ENCODE measurements around the gene PPP1R27.

The PPP1R27 gene

DNA sequence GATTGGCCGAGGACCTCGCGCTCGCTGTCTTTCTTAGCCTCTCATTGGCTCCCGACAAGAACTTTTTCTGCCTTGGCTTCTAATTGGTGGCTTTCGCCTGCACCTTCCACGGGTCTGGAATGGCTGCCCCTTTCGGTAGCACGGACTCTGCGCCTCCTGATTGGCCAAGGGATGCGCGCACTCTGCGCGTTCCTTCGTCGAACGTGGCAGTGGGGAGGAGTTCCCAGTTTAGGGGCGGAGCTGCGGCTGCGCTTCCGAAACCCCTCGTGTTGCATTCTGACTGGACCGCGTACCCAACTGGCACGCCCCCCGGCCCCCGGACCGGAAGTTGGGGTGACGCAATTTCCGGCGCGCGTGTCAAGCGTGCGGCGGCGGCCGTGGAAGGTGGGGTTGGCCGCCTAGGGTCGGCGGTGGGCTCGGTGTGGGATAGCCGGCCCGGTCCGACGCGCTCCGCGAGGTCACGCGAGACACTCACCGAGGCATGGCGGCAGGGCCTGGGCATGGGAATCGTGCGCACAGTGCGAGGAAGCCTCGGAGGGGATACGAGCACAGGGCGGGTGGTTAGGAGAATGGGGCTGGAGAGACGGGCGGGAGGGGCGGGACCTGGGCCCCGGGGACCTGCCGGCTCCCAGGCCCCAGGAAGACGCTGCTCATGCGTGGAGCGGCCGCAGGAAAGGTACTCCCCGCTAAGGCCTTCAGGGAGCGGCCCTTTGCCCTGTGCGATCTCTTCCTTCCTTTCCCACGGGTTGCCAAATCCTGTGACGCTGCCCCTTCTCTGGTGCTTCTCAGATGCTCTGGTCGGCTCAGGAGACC is 26.1 kb upstream of the PPP1R27 start:
- peak; percentile 96 for DNase-seq (ENCODE audit: low read depth)

DNA sequence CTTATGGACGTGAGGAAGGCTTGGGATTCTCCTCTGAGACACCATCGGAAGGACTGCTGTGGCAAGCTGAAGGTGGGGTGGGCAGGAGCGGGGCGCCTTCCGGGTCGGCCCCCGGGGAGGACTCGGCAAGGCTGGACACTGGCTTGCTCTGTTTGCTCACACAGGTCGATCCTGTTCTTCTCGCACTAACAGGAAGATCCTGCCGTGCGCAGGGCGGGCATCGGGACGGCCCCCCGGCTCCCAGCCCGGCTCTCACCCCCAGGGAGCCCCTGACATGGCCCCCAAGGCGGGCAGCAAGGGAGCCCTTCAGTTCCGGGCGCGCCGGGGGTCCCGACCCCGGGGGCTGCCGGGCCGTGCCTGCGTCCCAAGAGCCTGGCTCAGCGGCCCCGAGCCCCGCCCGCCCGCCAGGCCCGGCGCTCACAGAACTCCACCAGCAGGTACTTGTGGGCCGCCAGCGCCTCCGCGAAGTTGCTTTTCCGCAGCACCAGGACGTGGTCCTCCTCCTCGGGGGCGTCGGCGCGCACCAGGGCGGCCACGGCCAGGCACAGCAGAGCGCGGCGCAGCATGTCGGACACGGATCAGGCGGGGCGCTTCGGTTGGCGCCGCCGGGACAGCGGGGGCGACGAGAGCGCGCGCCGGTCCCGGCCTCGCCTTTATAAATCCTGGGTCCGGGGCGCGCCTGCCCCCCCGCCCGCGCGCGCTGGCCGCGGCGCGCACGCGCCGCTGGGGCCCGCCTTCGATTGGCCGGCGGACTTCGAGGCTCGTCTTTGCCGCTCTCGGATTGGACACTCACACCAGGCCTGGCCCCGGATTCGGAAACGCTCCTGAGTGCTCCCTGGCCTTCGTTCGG is 25.3 kb upstream of the PPP1R27 start, which contains the start of gene P4HB:
P4HB (minus strand) TSS at position 630 of the 850 bp plus-strand sequence; CDS start at position 566, 64 bp downstream.
- DNase-seq (ENCODE audit: low read depth), result no peak

DNA sequence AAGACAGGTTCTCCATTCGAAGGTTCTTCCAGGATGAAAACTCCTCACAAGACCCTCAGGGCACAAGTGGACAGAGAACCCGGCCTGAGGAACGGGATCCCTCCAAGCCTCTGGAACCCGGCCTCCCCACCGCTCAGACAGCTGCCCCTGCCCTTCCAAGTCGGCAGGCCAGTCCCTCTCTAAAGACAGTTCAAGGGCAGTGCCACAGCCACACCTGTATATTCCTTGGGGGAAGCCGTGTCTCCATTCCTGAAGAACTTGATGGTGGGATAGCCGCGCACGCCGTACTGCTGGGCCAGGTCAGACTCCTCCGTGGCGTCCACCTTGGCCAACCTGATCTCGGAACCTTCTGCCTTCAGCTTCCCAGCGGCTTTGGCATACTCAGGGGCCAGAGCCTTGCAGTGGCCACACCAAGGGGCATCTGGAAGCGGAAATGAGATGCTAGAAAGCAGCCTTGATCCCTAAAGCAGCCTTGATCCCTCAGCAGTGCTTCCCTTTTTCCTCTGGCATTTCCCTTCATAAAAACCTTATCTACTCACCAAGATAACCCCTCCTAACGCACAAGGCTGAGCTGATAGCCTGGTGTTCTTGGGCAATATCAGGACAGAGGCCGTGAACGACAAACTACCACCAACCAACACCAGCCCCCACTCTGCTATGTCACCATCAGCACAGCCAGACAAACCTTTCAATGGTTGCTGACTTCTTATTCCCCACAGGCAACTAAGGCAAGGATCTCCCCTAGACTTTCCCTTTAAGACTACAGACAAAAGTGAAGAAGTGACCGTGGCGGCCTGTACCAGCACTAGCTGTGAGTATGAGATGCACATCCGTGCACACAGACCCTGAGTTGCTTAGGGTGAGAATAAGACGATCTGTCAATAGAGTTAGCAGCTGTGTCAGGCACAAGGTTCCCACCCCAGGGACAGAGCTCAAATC is 24.4 kb upstream of the PPP1R27 start:
- DNase-seq (ENCODE audit: low read depth), result no peak

DNA sequence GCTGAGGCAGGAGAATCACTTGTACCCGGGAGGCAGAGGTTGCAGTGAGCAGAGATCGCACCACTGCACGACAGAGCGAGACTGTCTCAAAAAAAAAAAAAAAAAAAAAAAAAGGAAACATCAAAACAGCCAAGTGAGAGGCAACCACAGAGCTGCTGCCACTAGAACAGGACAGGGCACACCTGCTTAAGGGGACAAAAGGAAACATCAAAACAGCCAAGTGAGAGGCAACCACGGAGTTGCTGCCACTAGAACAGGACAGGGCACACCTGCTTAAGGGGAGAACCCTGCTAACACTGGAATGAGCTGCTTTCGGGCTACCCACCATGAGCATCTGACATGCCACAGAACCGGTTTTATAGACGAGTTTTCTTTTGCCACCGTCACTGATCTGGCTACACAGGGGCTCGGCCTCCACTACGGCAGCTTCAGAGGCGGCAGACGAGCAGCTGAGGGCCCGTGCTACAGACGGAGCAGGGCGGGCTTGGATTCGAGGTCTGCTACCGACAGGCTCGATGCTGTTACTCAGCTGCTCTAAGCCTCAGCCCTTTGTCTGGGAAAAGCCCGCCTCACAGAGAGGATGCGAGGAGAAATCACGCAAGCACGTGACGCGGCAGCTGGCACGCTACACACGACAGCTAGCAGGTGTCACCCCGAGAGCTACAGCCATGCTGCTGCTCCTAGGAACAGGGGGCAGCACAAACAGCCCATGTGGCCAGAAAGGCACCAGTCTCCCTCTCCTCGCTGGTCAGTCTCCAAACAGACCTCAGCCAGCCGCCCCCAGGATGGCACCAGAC is 23.5 kb upstream of the PPP1R27 start:
- no peak for DNase-seq (ENCODE audit: low read depth)

DNA sequence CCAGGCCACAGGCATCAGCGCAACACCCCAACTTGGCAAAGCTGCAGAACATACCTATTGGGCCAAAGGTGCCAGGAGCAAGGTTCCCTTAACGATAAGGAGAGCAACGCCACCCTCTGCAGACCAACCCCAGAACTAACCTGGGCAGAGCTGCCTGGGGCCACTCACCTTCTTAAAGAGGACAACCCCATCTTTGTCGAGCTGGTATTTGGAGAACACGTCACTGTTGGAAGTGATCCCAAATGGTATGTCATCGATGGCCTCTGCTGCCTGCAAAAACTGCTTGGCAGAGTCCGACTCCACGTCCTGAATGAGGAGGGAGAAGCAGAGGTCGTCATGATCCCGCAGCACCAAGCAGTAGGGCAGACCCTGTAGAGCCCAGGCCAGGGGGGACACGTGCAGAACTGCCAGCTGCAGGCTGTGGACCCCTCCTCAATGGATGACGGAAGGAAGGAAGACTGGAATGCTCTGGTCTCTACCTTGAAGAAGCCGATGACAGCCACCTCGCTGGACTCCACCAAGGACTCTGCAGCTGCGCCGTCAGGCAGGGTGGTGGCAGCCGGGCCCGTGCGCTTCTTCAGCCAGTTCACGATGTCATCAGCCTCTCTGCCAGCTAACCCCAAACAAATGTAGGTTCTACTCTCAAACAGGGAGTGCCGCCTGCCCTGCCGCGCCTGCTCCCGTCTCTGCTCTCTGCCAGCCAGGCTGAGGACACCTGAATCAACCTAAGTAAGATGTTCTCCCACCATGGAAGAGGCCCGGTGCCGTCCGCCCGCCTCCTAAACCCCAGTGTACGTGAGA is 20.3 kb upstream of the PPP1R27 start:
- DNase-seq (ENCODE audit: low read depth), result no peak

DNA sequence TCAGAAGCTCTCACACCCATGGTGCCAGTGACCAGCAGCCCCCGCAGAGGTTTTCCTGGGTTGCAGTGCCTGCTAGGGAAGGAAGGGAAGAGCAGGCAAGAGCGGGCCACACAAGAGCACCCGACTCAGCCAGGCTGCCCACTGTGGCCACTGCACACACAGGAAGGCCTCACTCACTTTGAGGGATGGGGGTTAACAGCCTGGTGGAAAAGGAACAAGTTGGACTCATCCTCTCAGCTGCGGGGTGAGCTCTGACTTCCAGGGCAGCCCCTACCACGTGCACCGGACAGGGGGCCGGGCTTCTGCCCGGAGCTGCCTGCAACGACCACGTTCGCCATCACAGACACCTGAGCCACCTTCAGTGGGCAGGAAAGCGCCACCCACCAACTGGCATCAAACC is 17.4 kb upstream of the PPP1R27 start:
- no peak for DNase-seq (ENCODE audit: low read depth)

DNA sequence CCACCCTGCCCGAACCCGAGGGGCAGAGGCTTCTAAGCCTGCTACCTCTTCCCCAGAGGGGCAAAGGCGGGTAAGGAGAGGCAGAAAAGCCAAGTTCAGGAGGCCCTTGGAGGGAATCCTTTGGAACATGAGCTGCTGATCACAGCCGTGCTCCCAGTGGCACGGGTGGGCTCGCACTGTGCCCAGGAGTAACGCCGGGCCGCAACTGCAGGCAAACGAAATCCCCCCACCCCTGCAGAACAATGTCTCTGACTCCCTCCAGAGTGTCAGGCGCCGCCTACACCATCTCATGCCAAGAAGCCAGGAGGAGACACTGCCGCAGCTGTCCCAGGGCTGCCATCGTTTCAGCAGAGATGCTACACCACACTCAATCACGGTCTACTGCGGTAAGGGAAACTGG is 16.6 kb upstream of the PPP1R27 start:
- no peak for DNase-seq (ENCODE audit: low read depth)

DNA sequence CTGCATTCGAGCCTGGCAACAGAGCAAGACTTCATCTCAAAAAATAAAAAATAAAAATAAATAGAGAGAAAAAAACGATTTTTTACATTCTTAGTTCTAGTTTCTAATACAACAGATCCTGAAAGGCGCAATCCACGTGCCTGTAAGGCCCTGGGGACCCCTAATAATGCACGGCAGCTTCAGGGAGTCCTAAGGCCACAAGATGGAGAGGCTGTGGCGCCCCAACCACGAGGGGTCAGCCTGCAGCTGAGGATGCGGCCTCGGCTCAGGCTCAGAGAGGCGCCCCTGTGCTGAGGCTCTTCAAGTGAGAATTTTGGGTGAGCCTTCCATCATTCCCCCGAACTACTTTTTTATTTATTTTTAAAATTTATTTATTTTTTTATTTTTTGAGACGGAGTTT is 14.6 kb upstream of the PPP1R27 start:
- DNase-seq (ENCODE audit: low read depth), result no peak

DNA sequence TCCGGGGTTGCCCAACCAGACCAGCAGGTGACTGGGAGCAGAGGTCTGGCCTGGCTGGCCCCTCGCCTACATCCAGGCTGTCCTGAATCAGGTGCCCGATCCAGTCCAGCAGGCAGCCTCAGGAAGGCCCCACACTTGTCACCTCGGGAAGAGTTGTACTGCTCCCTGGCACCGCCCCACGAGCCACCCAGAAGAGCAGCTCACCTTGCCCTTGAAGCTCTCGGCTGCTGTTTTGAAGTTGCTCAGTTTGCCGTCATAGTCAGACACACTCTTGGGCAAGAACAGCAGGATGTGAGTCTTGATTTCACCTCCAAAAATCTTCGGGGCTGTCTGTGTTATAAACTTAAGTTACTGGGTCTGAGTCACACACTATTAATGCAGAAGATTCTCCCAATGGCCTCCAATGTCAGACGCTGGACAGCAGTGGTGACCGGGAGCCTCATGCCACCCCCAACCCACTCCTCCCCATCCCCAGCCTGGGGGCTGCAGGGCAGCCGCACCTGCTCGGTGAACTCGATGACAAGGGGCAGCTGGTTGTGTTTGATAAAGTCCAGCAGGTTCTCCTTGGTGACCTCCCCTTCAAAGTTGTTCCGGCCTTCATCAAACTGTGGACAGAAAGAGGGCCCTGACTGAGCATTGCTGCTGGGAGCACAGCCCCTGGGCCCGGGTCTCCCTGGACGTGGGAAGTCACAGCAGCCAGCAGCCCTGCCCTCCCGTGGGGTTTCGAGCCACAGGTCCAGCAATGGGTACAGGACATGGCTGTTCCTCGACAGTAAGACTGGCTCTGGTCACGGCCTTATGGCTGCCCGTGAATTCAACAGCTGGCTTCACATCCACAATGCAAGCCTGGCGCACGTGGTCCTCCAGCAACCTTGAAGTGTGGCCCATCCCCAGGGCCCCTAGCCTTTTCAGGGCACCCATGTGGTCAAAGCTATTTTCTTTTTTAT is 12.2 kb upstream of the PPP1R27 start:
- DNase-seq (ENCODE audit: low read depth), result no peak

DNA sequence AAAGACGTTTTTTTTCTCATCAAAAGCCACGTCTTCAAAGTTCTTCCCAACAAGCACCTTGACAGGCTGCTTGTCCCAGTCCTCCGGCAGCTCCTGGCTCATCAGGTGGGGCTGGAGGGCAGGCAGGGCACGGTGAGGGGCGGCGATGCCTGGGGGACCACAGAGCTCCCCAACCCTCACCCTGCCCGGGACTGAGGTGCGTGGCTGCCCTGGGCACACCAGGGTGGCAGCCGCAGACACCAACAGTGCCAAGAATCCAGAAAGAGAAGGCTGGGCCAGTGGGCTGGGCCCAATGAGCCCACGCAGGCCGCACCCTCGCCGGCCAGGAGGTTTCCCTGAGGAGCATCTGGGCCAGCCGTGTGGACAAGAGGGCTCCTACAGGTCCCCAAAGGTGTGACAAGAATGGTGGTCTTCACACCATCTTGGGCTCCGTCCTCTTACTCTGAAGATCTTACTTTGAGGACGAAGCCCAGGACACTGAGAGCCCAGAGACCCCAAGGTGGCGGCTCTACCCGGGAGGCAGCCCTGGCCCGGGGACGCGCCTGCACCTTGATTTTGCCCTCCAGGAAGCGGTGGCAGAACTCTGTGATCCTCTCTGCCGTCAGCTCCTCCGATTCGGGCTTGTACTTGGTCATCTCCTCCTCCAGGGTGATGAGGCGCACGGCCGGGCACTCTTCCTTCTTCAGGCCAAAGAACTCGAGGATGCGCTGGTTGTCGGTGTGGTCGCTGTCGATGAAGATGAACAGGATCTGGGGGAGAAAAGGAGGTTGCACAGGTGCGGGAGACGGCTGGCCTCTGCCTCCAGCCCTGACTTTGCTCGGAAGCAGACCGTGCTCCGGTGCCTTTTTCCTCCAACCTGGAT is 11.3 kb upstream of the PPP1R27 start:
- no peak for DNase-seq (ENCODE audit: low read depth)

DNA sequence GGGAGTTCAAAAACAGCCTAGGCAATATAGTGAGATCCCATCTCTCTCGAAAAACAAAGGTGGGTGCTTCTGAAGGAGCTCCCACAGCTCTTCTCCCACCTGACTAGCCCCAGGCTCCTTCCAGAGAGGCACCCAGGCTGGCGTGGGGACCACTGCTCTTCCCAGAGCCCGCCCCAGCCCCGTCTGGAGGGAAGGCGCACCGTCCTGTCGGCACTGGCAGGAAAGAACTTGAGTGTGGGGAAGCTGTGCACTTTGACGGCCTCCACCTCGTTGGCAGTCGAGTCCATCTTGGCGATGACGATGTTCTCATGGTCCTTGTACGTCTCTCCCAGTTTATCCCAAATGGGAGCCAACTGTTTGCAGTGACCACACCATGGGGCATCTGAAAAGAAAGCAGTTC is 10.5 kb upstream of the PPP1R27 start:
- DNase-seq (ENCODE audit: low read depth), result no peak

DNA sequence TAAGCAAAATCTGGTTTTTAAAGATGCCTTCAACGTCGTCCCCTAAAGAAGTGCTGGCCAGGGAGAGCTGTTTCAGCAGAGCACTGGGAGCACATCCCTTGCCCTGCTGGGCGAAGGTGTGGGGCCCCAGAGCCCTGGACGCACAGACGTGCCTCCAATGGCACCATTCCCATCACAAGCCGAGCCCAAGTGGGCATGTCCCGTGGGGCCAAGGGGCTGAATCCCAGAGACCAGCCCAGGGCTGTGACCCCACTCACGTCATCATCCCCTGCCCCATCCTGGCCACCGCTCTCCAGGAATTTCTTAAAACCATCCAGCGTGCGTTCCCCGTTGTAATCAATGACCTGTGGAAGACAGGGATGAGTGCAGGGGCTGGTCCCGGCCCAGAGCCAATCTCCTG is 10.0 kb upstream of the PPP1R27 start:
- DNase-seq (ENCODE audit: low read depth), result no peak

DNA sequence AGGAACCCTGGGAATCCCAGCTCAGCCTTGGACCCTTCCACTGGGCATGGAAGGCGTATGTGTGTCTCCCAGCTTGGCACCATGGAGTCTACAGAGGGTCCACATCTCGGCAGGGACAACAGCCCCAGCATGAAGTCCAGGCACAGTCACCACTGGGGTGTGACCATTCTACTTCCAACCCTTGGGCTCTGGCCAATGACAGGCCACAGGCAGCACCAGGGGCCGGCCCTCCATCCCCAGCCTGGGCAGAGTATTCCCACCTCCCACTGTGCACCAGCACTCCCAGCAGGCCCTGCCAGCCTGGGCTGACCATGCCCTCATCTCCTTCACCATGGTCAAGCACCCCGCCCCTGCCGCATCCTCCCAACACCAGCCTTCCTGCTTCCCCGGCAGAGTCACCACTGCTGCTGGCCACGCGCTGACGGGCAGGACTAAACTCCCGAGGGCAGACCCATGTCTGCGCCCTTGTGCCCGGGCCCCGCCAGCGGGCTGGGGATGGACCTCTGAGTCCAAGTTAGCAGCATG is 9.5 kb upstream of the PPP1R27 start:
- DNase-seq (ENCODE audit: low read depth), result no peak

DNA sequence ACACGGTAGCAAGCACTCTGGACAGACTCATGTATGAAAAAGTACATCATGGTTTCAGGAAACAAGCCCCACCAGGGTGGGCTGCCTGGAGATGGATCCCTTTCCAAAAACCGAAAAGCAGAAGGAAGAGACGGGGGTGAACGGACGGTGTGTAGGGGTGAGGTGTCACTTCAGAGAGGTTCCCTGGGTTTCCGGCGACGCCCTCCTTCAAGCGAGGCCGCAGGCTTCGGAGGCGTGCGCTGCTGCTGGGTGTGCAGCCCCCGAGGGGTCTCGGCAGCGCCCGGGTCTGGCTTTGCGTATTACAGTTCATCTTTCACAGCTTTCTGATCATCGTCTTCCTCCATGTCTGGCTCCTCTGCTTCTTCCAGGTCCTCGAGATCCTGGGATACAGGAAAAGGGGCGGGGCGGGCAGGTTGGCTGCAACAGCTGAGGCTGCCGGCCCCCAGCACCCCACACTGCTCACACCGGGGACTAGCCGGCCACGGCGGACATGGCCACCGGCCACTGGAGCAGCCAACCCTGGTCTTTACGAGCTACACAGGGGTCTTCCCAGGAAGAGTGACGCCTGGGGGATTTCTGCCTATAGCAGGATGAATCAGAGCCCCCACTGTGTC is 9.0 kb upstream of the PPP1R27 start:
- DNase-seq (ENCODE audit: low read depth), result no peak

DNA sequence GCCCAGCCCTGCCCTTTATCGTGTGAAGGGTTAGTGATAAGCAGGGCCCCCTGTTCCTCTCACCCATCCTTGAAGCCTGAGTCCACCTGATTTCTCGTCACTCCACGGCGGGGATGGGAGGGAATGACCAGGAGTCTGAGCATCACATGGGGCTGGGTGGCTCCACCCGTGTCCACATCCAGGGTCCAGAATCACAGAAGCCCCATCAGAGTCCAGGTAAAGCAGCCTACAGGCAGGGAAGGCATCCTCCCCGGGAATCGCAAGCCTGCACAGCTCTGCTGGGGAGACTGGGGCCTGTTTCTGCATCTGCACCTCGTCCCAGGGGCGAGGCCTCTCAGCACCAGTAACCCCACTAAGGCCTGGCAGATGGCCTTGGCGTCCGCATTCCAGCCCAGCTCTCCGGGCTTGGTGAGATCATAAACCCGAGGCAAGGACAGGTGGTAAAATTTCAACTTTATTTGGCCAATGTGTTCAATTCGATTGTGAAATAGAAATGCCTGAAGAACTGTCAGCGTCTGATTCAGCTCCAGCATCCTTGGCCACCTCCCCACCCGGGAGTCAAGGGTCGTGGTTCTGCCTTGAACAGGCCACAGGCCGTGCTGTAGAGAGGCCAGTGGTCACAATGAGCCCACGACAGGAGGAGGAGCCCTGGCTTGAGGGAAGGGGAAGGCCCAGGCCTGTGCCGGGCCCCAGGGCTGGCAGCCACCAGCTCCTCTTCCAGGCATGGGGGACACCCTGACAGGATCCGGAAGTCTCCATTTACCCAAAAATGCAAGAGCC is 8.1 kb upstream of the PPP1R27 start:
- no peak for DNase-seq (ENCODE audit: low read depth)

DNA sequence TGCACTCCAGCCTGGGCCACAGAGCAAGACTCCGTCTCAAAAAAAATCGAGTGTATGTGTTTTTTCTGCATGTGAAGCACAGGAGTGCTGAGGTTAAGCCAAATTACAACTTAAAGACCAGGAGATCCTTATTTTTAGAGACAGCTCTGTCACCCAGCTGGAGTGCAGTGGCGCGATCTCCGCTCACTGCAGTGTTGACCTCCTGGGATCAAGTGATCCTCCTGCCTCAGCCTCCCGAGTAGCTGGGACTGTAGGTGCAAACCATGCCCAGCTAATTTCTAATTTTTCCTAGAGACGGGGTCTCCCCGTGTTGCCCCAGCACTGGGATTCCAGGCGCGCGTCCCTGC is 7.5 kb upstream of the PPP1R27 start:
- DNase-seq (ENCODE audit: low read depth), result no peak

DNA sequence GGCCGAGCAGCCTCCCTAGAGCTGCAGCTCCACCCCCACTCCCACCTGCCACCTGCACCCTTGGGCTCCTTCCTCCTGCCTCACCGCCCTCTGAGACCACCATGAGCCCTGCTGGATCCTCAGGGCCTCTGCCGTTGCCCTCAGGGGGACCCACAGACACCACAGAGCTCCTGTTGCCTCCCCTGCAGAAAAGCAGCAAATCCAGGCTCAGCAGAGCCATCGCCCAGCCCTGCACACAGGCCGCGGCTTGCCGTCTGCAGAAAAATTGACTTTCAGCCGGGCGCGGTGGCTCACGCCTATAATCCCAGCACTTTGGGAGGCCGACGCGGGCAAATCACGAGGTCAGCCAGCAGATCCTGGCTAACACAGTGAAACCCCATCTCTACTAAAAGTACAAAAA is 7.0 kb upstream of the PPP1R27 start:
- DNase-seq (ENCODE audit: low read depth), result no peak

Measured in HS-27A (cell line).